Measurements from ENCODE around the gene ARHGAP27.
A peak's percentile ranks its signal among the peaks of the same experiment; 100 is the strongest.

ARHGAP27 gene

DNA sequence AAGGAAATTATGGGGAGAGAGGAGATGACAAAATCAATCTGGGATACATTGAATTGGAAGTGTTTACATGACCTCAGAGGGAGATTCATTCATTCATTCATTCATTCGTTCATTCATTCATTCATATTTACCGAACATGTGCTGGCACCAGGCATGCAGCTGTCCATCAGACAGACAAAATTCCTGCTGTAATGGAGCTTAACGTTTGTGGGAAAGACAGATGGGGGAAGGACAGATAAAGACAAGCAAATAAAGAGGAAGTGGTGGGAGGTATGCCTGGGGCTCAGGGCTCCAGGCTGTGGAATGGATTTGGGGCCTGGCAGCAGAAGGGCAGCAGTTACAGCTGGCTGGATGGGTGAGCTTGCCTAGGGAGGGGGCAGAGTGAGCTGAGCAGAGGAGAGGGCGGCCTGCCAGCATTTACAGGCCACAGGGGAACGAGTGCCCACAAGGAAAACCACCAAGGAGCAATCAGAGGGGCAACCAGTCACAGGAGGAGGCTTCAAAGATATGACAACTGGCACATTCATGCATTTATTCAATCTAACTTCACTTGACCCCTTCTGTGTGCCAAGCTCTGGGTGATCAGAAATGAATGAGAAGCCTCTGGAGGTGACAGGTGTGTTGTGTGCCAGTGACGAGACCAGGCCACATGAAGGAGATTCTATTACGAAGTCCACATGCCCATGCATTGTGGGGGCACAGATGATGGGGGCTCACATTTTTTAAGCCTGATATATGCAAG is 48.5 kb downstream of the ARHGAP27 start:
- peak; percentile 47 for DNase-seq

DNA sequence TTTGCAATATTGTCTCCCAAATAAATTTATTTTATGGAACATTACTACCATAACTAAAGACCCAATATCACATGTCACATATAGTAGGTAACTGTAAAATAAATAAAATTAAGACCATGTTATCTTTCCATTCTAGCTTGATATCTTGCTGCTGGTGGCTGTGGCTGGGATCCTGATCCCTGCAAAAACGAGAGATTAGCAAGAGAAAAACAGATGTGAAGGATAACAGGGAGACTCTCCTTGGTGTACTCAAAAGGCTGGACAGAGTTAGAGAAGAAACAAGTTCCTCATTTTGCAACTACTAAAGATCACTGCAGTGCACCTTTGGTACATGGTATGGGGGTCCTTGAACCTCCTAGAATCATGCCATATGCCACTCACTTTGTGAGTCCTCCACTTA is 49.7 kb downstream of the ARHGAP27 start:
- DNase-seq: peak; percentile 43

DNA sequence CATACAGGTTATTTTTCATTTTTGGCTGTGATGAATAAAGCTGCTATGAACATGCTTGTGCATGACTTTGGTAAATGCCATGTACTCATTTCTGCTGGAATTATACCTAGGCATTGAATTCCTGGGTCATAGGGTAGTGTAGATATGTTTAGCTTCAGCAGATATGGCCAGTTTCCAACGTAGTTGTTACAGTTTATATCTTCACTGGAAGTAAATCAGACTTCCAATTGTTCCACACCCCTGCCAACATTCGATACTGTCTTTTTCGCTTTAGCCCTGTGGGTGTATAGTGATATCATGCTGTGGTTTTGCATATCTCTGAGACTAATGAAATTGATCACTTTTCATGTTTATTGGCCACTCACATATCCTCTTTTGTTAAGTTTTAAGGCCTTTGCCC is 50.4 kb downstream of the ARHGAP27 start:
- DNase-seq: peak; percentile 71

DNA sequence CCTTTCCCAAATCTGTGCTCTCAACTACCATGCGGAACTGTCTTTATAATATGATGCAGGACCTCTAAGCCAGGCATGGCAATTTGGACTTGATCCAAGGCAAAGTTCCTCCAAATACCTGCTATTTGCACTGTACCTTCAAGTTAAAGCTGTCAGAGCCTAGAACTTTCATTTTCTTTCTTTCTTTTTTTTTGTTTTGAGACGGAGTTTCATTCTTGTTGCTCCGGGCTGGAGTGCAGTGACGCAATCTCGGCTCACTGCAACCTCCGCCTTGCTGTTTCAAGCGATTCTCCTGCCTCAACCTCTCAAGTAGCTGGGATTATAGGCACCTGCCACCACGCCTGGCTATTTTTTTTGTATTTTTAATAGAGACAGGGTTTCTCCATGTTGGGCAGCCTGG is 51.7 kb downstream of the ARHGAP27 start:
- no peak for DNase-seq

DNA sequence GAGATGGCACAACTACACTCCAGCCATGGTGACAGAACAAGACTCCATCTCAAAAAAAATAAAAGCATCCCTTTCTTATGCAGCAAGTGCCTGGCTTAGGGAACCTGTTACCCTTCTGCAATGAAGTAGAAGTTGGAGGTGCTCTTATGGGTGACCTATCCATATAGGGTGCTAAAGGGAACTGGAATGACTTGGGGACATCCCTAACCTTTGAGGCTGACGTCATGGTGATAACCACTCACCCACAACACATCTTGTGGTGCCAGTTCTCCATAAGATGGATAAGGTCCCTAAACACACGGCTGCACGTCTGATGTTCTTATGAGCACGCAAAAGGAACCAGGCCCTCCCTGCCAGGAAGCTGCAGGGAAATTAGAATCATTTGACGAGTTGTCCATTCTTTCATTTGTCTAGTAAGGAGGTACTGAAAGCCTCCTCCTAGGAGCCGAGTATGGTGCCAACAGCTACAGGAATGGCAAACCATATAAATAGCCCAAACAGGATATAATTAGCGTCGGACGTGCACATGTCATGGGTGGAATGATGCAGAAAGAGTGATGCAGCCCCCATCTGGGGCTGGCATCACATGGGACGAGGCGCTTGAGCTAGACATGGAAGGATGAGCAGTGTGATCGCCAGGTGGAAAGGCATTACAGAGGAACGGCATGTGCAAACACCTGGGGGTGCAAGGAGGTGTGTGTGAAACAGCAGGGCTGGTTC is 52.5 kb downstream of the ARHGAP27 start:
- DNase-seq: no peak

DNA sequence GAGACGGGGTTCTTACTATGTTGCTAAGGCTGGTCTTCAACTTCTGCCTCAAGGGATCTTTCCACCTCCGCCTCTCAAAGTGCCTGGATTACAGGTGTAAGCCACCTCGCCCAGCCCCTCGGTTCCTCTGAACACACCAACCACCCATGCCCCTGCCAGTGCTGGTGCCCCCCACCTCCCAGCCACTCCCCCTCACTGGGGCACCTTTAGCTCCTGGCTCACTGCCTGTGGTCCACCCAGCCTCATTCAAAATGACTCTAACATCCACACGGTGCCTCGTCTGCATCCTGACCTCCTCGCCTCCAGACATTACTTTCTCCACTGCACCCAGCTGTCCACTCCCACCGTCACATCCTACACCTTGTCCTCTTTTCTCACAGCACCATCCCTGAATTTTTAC is 55.3 kb downstream of the ARHGAP27 start:
- DNase-seq: no peak

DNA sequence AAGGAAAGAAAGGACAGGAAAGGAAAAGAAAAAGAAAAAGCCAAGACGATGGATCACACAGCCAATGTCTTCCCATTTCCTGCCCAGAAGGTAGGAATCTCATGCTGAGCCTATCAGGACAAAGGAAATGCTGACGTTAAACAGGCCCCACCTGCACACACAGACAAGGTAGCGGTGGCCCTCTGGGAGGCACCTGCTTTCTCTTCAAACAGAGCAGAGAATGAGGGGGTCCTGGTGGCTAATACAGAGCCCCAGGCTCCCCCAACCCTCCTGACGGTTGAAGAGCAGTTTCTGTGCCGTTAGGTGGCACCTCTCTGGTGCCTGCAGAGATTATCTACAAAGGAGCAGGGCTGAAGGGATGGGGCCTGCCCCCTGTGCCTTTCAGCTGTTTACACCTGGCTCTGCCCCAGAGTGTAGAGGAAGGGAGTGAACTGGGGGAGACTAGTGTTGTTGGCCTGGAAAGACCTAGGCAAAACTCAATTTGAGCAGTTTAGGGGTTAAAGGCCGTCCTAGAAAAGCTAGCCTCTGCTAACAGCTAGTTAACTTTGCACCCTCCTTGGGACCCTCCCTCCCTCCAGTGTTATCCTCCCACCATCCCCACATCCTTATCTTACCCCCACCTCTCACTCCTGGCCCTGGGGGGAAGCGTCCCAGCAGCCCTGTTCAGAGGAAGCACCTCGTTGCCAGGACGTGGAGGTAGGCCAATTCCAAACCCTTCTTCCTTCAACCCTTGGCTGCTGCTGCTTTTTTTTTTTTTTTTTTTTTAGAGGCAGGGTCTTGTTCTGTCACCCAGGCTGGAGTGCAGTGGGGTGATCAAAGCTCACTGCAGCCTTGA is 56.3 kb downstream of the ARHGAP27 start:
- no peak for DNase-seq

DNA sequence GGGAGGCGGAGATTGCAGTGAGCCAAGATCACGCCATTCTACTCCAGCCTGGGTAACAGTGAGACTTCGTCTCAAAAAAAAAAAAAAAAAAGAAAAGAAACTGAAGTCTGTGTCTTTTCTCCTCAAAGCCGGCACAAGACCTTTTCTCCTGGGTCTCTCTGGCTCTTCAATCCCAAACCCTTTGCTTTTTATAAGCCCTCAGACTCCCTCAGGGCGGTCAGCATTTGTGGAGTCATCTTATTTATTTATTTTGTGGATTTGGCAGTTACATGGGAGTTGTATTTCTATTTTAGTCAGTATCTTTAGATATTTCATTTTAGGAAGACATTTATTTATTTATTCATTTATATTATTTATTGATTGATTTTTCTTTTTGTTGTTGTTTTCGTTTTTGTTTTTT is 58.2 kb downstream of the ARHGAP27 start:
- no peak for DNase-seq

DNA sequence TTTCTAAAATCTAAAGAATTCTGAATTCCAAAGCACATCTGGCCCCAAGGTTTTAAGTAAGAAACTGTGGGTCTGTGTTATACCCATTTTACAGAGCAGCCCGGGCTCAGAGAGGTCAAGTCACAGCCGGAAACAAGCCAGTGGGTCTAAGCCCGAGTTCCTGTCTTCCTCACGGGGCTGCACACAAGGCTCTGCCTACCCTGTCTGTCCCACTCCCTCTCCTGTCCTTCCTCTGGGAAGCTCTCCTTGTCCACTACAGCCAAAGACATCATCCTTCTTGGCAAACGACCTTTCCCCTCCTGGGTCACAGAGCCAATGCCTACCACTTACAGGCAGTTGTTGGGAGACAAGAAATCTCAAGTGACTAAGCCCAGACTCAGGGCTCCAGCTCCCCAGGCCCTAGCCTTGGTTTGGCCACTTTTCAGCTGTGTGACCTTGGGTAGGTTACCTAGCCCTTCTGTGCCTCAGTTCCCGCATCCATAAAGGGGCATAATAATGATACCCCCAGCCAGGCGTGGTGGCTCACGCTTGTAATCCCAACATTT is 60.3 kb downstream of the ARHGAP27 start:
- DNase-seq: no peak

DNA sequence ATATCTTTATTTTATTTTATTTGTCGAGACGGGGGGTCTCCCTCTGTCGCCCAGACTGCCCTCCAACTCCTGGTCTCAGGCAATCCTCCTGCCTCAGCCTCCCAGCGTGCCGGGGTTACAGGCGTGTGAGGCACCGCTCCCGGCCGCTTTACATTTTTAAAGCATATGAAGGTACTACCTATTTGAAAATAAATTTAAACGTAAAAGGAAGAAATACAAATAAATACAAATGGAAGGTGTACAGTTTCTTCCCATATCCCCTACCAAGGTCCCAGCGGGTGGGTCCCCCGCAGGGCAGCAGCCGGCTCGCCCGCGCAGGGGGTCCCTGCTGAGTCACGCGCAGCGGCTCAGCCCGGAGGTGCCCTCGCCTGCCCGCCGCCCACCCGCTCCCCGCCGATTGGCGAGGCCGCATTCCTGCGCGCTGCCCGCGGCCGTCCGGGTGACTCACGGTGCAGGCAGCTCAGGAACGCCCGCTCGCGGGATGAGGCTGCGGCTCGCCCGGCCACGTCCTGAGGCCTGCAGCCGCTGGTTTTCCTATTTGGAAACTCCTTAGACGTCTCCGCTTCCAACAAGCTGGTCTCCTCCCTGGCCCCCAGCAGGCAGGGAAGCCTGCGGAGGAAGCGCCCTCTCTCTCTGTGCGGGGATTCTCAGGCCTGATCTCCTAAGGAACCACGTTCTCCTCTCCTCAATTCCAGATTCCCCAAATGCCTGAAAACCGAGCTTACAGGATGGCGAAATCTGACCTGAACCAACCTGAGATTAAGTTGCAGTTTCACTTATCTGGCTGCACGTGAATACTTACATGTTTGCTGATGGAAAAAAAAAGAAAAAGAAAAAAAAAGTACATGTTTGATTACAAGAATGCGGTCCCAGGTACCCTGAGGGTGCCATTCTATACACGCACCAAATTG is 61.0 kb downstream of the ARHGAP27 start:
- no peak for DNase-seq

DNA sequence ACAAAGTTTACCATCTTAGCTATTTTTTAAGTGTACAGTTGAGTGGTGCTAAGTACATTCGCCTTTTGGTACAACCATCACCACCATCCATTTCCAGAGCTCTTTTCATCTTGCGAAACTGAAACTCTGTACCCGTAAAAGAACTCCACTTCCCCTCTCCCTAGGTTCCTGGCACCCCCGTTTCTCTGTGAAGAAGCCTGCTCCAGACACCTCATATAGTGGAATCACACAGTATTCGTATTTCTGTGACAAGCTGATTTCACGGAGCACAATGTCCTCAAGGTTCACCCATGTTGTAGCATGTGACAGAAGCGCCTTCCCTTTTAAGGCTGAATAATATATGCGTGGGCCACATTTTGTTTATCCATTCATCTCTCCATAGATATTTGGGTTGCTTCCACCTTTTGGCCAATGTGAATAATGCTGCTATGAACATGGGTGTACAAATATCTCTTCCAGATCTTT is 61.7 kb downstream of the ARHGAP27 start:
- no peak for DNase-seq

DNA sequence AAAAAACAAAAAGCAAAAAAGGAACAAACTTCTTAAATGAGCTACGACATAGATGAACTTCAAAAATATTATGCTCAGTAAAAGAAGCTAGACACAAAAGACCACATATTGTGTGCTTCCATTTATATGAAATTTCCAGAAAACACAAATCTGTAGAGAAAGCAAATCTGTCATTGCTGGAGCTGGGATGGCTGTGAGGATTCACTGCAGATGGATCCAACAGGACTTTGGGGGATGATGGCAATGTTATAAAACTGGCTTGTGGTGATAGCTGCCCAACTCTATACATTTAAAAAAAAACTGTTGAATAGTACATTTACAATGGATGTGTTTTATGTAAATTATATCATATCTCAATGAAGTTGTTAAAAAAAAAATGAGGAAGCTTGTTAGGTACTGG is 63.2 kb downstream of the ARHGAP27 start:
- DNase-seq: no peak

DNA sequence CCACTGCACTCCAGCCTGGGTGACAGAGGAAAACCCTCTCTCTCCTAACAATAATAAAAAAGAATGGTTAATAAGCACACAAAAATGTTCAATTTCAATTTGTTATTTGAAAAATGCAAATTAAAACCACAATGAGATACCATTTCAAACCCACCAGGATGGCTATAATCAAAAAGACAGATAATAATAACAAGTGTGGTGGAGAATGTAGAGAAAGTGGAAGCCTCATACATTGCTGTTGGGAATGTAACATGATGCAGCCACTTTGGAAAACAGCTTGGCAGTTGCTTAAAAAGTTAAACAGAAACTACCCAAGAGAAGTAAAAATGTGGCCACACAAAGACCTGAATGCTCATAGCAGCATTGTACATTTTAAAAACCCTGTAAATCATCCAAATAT is 64.0 kb downstream of the ARHGAP27 start:
- no peak for DNase-seq

DNA sequence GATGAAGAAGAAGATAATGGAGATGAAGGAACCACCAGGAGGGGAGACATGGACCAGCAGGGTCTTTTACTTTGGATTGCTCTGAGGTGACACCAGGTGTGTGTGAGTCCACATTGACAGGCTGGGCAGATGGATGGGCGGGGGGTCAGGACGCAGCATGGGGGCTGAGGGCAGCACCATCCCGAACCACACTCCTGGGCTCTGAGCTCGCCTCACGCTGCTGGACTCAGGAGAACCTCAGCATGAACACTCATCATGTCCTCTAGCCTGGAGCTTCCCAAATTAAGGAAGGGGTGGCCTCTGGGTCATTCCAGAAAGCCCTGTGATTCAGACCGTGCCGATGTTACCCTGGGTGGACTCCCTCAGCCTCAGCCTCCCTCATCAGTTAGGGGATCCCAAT is 65.5 kb downstream of the ARHGAP27 start:
- DNase-seq: no peak

DNA sequence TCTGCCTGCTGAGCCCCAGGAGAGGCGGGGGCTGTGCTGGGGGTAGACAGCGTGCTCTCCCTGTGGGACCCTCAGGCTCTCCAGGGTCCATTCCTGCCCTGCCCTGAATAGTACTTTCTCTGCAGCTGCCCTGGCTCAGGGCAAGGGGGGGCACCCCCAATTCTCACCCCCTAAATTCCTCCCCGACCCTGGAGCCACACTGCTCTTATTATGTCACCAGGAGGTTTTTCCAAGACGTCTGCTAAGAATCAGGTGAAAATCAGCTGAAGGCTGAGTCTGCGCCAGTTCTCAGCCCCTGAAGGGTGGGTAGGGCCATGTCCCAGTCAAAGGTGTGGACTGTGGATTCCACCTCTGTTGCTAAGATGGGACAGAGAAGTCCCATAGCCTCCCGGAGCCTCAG is 66.0 kb downstream of the ARHGAP27 start:
- no peak for DNase-seq

DNA sequence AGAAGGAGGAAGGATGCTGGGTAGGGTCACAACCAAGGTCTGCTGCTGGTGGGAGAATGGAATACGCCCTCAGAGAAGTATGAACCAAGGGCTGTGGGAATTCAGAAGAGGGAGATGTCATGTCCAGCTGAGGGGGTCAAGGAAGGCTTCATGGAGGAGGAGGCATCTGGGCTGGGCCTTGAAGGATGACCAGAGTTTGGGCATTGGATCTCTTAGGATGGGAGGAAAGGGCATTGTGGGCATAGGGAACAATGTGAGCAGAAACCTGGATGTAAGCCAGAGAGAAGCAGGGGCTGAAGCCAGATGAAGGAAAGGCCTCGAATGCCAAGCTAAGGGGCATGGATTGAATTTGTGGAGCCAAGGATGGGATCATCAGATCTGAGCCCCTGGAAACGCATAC is 66.6 kb downstream of the ARHGAP27 start:
- DNase-seq: no peak

DNA sequence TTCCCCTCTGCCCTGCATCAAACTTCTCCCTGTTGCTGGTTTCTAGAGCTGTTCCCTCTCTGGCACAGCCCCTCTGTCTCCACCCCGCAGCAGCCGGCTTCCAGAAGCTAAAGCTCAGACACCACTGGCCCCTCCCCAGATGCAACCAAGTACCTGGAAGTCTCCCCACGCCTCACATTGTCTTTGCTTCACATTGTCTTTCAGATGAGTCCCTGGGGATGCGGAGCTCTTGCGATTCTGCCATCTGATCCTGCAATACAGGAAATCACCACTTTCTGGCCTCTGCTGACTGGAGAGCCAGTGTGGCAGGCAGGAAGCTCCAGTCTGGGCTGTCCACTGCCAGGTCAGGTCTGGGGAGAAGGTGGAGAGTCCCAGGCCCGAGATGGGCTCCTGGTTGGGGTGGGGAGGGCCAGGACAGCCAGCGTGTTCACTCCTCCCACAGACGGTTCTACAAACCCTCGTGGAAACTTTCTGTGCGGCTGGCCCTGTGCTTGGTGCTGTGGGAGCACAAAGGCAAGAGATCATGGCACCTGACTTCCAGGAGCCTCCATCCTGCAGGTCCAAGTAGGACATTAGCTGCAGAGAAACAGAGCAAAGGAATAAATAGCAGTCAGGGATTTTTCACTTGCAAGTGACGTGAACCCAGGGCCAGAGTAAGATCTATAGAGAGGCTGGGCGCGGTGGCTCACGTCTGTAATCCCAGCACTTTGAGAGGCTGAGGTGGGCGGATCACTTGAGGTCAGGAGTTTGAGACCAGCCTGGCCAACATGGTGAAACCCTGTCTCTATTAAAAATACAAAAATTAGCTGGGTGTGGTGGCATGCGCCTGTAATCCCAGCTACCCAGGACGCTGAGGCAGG is 67.9 kb downstream of the ARHGAP27 start:
- no peak for DNase-seq

DNA sequence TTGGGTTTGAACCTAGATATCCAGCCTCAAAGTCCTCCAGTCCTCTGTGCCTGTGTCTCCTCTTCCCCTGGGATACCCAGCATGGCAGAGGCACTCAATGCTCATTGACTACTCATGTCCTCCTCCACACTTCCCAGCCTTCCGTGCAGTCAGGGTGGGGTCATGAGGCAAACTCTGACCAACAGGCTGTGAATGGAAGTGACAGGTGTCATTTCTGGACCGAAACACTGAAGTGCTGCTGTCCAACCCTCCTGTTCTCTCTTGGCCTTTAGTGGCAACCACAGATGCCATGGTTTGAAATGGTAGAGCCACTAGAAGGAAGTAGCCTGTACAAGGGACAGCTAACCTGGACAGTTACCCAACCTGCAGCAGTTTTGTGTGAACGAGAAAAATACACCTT is 69.2 kb downstream of the ARHGAP27 start:
- DNase-seq: no peak

DNA sequence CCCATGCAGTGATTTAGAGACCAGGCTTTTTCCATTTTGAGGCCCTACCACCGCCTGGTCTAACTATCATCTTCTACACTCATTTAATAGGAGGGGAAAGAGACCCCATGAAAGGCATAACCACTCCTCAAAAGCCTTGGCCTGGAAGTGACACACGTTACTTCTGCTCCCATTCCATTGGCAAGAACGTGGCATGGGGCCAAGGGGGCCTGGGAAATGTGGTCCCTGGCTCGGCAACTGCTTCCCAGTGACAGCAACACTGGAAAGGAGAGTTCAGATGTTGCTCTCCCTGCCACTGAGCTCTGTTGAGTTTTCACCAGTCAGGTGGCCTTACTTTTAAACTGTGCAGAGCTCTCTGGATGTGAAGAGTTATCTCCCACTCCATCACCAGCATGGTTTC is 70.7 kb downstream of the ARHGAP27 start:
- no peak for DNase-seq

DNA sequence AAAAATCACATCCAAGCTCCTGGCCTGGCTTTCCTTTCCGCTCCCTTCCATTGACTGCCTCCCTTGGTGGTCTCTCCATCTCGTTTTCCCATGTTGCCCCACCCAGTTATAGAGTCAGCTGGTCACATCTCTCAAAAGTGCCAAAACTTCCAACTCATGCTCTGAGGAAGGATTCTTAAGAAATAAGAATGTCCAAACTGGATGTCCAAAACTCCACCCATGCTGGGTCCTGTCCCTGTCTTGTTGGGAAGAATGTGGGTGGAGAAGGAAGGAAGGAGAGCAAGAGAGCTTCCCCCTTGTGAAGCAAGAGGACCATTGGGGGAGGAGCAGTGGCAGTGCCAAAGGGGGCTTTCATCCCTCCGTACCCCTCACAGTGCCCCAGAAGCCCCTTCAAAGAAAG is 71.2 kb downstream of the ARHGAP27 start:
- DNase-seq: no peak

DNA sequence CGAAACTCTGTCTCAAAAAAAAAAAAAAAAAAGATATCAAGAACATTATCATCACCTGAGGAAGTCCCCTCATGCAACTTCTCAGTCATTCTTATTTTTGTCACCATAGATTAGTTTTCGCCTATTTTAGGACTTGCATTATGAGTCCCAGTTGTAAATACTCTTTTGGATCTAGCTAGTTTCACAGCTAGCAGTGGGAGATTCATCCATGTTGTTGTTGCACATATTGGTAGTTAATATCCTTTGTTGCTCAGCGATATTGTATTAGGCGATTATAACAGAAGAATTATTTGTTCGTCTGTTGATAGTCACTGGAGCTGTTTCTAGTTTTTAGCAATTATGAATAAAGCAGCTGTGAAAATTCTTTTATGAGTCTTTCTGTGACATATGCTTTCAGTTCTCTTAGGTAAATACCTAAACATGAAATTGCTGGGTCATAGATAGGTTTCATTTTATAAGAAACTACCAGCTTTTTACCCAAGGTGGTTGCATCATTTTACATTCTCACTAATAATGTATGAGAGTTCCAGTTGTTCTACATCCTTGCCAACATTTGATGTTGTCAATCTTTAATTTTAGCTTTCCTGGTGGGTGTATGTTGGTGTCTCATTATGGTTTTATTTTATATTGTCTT is 75.2 kb downstream of the ARHGAP27 start:
- no peak for DNase-seq
